Measurements from ENCODE around the gene HOXD9.

Gene HOXD9

DNA sequence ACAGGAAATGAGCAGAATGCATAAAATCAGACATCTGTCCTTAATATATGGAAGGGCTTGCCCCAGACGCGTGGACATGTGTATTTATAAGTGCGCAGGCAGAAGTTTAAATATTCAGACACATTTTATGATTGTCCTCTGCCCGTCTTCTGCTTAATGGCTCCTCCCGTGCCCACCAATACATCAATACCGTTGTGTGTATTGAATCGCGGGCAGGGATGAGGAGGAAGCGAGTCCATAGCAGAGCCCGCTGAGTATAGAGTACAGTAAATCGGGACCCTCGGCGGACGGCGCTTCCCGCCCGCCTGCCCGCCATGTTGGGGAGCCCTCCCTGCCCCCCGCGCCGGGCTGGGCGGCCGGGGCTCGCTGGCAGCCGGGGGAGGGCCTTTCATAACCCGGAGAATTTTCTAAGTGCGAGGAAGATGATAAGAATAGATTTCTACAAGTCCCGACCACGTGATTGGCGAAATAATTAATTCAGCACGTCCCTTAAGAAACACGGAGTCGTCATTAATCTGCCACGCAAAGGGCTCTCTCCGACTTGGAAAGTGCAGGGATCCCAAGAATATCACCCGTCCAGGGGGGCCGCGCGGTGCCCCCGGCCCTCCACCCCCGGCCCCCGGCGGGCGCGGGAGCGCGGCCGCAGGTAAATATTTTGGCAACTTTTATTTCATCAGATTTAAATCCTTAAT, 34.4 kb downstream of the HOXD9 start, which contains the start of gene HOXD3:
Gene HOXD3 (plus strand): TSS at position 501 of the 692 bp plus-strand sequence. CDS start 11,808 bp downstream, outside the sequence.
- no peak for DNase-seq

DNA sequence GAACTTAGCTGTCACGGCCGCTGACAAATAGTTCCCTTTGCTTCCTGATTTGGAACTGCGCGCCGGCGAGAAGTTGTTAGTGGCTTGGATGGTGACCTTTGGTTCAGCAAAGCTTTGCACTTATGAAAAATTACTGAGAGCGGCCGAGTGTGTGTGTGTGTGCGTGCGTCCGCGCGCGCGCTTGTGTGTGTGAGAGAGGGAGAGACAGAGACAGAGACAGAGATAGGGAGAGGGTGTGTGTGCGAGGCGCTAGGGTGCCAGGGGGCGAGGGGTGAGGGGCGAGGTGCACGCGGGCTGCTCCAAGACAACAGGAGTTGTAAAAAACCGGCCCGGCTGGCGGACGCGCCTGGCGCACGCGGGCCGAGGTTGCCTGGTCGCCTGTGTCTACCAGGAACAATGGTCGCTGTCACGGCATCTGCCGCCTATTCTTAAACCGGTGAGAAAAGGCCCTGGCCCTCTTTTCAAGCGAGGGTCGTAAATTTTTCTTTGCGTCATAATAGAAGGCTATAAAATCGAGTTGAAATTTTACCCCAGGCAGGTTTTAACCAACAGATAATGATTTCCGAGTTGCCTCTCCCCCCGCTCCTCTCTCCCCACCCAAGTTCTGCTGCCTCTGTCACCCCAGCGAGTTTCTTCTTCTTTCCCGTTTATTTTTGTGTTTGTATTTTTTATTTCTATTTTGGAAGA, 35.1 kb downstream of the HOXD9 start:
- no peak for DNase-seq

DNA sequence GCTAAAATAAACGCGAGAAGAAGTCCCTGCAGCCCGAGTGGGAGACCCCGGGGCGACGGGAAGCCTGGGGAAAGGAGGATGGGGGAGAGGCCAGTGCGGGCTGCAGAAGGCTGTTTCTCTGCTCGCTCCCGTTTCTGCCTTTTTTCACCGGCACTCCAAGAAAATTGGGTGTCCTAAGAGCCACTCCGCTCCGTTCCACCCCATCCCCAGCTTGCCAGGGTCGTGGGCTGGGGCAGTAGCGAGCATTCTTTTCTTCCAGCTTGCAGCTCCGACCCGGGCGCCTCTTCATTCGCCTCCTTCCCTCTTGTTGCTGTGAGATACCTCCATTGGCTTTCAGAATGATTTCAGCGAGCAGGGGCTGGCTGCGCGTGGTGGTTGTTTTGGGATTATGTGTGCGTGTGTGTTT, 35.7 kb downstream of the HOXD9 start:
- no peak for DNase-seq

DNA sequence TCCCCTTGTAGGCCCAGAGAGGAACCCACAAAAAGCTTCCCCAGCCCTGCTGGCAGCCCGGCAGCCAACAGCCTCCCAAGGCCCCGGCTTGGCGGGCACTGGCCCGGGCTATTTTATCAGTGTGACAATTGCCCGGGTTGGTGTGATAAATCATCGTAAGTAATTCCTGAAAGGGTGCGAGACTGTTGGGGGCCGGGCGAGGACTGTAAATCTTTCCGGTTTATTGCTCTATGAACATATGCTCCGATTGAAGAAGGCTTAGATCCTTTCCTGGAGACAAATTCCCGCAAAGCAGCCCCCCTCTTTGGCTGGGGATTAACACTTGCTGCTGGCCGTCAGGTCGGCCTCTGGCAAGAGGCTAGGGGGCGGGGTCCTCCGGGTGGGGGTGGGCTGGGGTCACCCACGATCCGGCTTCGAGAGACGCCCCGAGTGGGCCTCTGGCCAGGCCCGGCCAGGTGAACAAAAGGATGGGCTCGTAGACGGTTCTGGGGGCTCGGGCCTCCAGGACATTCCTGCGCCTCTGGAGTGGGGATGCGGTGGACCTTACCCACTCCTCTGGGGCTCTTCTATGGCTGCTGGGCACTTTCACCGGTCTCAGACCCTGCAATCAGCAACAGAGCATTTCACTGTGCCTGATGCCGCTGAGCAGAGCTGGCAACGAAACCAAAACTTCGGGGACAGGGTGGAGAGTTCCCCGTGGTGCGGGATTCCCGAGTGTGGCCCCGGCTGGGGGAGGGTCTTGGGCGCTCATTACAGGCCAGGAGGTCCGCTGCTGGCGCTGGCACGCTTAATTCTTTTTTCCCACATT, 36.5 kb downstream of the HOXD9 start:
- no peak for DNase-seq

DNA sequence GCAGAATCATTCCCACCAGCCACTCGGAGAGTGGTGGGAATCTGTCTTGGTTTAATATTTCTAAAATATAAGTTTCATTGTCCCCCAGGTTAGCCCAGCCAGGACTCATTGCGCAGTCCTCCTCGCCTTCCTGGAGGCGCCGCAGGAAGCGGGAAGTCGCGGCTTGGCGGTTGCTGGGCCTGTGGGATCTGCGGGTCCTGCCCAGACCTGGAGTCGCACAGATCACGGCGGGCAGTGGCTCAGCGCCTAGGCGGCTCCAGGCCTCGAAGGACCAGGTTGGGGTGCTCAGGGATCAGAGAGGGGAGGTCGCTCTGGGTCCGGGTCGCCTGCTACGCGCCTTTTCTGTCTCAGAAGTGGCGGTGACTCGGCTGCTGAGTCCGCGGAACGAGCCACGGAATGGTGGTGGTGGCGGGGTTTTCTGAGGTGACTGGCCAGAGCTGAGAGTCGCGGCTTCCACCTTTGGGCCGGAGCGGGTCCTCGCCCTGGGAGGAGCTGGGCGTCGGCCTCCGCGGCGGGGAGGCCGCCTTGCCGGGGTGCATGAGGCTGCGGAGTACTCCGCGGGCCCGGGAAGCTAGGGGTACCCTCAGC, 37.2 kb downstream of the HOXD9 start:
- DNase-seq, result no peak

DNA sequence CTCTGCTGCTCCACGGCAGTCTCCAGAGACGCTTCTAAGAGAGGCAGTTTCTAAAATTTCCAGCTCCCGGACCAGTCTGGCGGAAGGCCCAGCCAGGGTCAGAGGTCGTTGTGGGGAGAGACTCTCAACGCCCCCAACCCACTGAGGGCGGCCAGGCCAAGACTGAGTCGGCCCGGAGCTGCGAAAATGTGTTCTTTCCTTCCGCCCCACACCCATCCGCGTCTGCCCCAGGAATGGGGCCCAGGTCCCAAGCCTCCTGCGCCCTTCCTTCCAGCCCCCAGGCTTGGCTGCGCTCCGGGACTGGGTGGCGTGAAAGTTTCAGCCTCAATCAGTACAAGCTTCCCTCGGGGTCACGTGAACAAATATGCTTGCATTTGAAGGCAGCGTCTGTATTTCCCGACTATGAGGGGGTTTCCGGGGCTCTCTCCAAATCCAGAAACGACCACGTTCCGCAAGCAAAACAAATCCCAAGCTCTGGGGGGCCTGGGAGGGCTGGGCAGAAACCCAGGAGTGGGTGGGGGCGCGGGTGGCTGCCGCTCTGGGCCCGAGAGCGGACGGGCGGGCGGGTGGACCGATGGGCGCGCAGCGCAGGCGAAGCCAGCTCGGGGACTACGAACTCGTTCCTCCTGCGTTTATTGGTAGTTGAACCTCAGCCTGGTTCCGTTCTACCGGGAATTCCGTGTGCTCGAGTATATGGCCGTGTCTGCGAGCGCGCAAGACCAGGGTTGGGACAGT, 37.9 kb downstream of the HOXD9 start:
- DNase-seq, result no peak

DNA sequence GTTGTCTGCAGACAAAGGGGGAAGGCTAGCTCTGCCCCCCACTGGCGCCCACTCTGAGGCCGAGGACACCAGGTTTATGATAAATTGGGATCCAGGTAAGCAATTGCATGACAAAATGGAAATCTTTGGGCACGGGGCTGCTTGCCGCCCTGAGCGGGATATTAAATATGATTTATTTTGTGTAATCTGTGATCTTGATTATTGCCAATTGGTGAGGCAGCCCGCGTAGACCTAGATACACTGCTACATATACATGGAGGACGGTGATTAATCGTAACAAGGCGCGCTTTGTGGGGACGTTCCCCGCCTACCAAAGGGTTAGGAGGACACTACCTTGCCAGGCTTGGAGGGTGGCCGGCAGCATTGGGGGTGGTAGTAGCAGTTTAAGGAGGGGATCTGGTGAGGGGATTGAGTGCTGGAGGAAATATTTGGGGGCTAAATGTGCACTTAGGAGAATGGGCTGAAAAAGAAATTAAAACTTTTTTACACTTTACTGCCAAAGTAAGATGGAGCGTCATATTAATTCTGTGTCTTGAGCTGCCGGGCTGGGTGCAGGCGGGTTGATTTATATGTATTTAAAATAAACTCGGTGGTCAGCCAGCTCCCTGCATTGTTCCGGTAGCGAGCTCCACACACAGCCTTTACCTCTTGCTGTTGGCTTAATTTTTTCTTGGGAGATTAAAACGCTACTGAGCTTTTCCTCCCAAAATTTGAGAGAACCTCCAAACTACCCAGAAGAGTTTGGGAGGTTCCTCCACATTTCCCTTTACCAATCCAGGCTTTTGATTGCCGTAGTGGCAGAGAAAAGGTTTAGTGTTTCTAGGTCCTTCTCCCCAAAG, 38.7 kb downstream of the HOXD9 start:
- no peak for DNase-seq

DNA sequence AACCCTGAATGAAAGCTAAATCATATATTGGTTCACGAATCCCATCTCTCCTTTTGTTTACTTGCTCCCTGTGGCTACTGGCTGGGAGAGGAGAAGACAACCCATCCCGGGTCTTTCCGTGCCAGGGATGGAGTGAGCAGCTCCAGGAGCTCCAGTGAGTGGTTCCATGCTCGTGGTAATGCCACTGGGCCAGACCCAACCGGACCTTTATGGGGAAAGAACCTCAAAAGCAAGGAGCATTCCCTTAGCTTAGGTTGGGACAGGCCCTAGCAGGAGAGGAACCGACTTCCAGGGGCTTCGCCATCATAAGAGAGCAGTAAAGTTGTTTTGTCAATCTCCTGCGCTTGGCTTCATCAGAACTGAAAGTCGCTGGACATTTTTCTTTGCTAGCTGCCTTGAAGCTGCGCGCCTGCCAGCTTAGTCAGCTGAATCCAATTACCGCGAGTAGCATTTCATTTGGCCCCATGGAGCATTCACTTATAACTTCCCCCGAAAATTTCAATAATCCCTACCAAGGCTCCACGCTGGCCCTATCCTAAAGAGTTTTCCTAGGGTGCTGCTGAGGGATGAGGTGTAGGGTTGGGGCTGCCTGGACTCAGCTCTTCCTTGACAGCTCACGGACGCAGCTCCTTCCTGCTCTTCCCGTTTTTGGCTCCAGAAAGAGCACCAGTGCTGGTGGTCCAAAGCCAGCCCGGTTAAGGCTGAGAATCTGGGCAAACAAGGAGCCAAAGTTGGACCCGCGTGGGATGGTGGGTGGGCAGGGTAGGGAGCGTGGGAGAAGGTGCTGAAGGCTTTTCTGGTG, 39.5 kb downstream of the HOXD9 start:
- no peak for DNase-seq

DNA sequence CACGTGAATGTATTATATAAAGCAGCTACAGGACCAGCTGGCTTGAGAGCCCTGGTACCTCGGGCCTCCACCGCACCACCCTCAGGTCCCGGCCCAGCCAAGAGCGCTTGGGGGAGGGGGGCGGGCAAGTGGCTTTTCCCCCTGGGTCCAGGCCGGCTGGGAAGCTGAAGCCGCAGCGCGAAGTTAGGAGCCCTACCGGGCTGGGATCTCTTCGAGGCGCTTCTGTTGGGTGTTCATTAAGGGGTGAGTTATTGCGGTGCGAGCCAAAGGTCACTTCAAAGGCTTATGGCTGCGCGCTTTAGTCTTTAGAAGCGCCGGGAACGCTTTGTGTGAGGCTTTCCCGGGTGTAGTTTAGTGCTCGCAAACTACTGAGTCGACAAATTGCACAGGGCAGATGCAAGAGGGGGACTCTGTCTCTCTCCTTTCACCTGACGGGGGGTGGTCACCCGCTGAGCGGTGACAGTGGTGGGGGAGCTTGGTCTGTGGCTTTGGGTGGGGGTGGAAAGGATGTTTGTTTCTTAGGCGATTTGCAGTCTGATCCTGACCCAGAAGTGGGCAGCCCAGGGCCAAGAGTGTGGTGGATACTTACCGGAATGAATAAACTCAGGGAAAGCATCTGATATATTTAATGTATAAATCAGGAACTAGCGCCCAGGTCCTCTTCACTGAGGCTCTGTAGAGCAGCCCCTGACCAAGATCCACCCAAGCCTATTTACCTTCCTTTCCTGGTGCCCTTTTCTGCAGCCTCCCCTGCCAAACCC, 40.6 kb downstream of the HOXD9 start:
- no peak for DNase-seq

DNA sequence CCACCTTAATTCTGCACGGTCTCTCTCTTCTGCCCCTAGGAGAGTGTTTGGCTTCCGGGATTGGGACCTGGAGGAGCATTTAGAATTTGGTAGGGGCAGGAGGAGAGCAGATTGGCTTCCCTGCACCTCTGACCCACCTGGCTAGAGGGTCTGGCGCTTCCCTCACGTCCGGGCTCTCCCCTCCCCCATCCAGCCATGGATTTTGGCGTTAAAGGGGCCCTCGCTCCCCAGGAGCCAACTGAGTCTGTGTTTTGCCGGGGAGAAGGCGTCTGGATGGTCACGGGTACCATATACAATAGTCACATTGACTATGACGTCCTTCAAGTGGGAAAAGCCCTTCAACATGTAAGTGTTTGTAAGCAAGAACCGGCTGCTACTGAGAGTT, 41.1 kb downstream of the HOXD9 start:
- no peak for DNase-seq

DNA sequence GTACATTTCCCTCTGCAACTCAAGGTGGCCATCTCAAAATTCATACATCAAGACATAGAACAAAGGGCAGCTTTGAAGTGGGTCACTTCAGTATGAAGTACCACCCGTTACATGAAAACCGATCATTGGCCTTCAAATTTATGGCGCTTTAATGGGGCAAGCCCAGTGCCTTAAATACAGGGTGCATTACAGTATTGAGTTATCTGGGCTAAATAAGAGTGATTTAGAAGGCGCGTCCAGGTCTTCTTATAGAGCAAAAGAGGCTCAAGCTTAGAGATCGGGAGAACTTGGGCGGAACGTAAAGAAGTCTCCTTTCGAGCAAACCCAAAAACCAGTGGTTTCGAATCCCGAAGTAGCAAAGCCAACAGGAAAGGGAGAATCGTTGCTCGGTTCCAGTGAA, 41.7 kb downstream of the HOXD9 start:
- DNase-seq, result no peak

DNA sequence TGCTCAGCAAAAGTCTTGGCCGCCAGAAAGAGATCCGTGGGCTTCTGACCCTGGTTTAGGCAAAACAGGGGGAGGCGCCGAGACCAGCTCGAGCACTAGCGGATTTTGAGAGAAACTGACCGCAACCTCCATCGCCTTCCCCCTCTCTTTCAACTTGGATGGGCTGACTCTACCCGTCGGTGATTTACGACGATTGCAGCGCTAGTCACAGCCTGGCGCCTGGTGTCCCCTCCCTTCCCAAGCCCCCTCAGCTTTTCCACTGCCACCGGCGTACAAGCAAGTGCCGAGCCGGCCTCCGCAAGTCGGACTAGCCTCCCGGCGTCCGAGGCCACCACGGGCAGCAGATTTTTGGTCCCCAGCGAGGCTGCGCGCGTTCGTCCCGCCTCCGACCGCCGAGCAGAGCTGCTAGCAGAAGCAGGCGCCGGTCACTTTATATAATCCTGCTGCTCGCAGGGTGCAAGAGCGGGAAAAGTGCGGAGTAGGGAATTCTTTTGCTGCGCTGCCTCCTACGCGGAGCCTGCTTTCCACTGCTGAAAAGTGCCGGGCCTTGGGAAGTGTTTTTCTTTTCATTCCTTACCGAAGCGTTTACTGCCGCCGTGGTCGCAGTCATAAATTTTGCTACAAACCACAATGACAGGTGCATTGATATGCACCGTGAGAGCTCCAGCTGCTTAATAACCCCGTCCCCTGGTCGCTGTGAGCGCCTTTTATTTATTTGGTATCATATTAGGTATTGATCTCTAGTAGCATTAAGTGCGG, 42.3 kb downstream of the HOXD9 start:
- no peak for DNase-seq

DNA sequence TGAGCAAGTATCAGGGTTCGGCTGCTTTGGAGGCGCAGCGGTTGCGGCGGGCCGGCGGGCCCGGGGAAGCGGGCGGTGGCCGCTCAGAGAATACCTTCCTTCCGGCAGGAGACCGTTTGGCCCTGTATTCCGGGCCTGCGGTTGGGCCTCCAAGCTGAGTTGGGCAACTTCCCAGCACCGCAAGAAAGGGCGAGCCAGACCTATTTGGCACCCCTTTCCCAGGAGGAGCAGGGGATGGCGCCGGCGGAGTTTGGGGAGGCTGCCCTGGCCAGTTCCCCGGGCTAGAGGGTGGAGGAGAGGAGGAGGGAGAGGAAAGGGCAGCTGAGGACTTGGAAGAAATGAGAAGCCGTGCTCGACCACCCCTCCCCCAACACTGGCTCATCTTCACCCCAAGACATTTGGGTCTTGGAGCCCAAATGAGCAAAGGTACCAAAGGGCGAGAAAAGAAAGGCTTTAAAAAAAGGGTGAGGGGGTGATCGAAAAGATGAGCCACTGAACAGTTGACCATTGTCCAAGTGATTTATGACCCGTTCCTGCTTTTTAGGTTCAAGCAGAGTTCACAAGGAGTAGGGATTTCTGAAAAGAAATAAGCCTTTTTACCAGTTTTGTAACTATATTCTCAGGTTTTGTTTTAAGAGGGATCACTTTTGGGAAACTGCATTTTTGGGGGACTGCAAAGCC, 43.0 kb downstream of the HOXD9 start:
- DNase-seq, result no peak

DNA sequence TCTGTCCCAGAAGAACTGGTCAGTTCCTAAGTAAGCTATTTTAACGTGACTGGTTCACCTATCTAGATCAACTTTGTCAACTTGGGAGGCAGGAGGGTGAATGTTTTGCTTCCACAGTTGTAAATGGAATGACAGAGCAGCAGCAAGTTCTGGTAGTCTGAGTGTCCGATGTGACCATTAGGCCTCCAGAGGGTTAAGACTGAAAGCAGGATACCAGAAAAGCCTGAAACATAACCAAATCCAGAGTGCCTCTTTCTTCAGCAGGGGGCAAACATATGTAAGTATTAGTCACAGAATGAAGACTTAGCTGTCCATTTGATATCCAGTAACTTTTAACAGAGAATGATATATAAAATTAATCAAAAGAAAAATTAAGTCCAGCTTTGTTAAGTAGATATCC, 43.8 kb downstream of the HOXD9 start:
- no peak for DNase-seq

DNA sequence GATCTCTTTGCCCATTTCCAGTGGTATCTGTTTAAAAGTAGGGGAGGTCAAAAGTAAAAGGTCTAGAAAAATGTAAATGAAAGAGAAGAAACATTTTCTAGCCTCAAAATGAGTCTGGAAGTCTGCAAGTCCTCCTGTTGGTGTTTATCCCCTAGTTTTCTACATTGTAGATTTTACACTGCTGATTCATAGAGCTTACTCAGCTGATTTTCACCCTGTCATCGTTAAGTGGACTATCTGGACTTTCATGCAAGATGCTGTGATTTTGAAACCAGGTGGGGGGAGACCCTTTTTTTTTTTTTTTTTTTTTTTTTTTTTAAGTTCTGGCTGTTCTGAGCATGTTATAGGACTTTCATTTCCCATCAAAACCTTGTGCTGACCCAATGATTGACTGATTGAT, 44.9 kb downstream of the HOXD9 start:
- no peak for DNase-seq

DNA sequence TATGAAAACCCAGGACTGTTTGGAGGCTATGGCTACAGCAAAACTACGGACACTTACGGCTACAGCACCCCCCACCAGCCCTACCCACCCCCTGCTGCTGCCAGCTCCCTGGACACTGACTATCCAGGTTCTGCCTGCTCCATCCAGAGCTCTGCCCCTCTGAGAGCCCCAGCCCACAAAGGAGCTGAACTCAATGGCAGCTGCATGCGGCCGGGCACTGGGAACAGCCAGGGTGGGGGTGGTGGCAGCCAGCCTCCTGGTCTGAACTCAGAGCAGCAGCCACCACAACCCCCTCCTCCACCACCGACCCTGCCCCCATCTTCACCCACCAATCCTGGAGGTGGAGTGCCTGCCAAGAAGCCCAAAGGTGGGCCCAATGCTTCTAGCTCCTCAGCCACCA, 46.7 kb downstream of the HOXD9 start:
- no peak for DNase-seq

DNA sequence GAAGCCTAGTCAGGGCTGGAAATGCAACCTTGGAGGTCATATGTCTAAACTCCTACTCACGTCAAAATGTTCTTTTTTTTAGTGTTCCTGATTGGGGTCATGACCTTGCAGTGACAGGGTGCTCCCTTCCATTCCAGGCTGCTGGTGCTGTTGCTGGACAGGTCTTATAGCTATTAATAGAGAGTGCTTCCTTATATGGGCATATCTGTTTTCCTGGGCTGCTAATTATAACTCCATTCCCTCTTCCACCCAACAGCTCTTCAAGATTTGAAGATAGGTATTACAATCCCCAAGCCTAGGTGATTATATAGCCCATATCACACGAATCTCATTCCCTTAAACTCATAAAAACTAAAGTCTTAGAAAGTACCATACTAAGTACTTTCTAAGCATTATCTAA, 47.2 kb downstream of the HOXD9 start:
- DNase-seq, result no peak

DNA sequence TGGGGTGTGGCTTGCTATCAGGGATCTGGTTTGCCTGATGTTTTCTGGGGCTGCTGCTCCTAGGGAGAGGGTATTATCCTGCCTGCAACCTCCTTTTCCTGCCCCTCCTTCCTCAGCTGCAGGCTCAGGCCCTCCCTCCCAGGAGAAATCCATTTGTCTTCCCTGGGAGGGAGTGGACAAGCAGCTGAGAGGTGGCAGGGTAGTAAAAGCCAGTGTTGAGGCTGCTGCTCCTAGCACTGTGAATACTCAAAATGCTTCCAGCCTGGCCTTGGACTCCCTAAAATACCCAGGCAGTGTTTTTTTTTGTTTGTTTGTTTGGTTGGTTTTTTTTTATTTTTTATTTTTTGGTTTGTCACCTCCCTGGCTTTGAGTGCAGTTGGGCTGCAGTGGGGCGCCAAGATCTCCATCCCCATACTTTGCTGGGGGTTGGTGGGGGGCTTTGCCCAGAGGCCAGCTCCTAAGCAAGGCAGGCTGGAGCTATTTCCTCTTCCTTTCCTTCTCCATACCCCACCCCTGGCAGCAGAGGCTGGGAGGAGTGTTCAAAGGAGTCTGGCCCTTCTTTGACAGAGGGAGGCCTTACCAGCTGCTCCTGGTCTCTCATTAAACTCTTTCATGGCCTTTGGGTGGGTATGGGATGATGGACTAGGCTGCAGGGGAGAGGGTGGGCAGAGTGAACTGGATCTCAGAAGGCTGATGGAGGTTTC, 48.2 kb downstream of the HOXD9 start:
- DNase-seq, result no peak
